ENCODE results near the gene ADAM19.

DNA sequence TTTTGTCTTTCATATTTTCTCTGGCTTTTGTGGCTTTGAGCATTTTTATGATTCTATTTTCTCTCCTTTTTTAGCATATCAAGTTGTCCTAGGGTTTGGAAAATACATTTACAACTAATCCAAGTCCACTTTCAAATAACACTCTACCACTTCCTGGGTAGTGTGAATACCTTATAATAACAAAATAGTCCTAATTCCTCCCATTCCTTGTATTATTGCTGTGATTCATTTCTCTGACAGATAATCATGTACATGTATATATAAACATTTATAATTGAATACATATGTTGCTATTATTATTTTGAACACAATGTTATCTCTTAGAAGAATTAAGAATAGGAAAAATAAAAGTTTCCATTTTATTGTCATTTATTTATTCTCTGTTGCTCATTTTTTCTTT lies 14.9 kb upstream of the ADAM19 start:
- TF ChIP-seq, protein P1, sequence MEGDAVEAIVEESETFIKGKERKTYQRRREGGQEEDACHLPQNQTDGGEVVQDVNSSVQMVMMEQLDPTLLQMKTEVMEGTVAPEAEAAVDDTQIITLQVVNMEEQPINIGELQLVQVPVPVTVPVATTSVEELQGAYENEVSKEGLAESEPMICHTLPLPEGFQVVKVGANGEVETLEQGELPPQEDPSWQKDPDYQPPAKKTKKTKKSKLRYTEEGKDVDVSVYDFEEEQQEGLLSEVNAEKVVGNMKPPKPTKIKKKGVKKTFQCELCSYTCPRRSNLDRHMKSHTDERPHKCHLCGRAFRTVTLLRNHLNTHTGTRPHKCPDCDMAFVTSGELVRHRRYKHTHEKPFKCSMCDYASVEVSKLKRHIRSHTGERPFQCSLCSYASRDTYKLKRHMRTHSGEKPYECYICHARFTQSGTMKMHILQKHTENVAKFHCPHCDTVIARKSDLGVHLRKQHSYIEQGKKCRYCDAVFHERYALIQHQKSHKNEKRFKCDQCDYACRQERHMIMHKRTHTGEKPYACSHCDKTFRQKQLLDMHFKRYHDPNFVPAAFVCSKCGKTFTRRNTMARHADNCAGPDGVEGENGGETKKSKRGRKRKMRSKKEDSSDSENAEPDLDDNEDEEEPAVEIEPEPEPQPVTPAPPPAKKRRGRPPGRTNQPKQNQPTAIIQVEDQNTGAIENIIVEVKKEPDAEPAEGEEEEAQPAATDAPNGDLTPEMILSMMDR (IDR thresholded peaks at IDR 0.05): no peak
- TF ChIP-seq POLR2A (IDR thresholded peaks at IDR 0.05) (no peak), POLR2AphosphoS5 (IDR thresholded peaks at IDR 0.05) (no peak)

Data from breast epithelium (tissue), 3 donors.